ENCODE results near the gene GADL1. TPM values are rescaled to one million over a fixed set of nuclear protein-coding genes. Genes with fewer than 3 reads are reported as not detected.

Gene GADL1
- total RNA-seq, 1 experiment from 2014 or later = not detected

DNA sequence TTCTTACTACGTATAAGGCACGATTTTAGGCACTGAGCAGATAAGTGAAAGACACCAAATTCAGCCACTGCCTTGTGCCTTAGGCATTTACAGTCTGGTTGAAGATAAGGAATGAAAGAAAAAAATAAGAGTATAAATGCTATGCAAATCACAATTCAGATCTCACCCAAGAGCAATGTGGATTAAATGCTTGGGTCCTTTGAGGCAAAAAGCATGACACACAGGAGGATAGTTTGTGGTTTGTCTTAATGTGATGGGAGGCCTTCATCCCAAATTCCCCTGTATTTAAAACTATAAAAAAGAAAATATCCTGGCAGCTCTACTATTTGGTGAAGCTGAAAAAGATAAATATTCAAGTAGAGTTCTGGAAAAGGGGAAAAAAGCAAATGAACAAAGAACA is 208.3 kb downstream of the GADL1 start:
- ChIA-PET POLR2A (ENCODE audit: unreplicated experiment) (no interaction called here), CTCF (no interaction called here)
- Histone ChIP-seq H3K27me3 (ENCODE audit: insufficient read depth, low read depth) (no peaks in the 10 kb centered on the region), H3K27ac (no peak overlapping the region), H3K4me3 (no peak overlapping the region), H3K4me2 (no peak overlapping the region), H3K36me3 (ENCODE audit: low read depth) (no peaks in the 10 kb centered on the region), H3F3A (ENCODE audit: insufficient read depth, low read depth) (peaks cover 10% of the 10 kb centered on the region), H3K9me3 (ENCODE audit: insufficient read depth, low read depth) (no peaks in the 10 kb centered on the region), H3K79me2 (ENCODE audit: low read depth) (no peaks in the 10 kb centered on the region), H3K9me2 (ENCODE audit: insufficient read depth) (no peaks in the 10 kb centered on the region), H2AFZ (no peak overlapping the region), H3K4me1 (replicated peaks; ENCODE audit: insufficient read depth) (peaks cover 21% of the 10 kb centered on the region), H4K20me1 (ENCODE audit: insufficient read depth) (no peaks in the 10 kb centered on the region)
- no peak for DNase-seq
- TF ChIP-seq, protein P1, sequence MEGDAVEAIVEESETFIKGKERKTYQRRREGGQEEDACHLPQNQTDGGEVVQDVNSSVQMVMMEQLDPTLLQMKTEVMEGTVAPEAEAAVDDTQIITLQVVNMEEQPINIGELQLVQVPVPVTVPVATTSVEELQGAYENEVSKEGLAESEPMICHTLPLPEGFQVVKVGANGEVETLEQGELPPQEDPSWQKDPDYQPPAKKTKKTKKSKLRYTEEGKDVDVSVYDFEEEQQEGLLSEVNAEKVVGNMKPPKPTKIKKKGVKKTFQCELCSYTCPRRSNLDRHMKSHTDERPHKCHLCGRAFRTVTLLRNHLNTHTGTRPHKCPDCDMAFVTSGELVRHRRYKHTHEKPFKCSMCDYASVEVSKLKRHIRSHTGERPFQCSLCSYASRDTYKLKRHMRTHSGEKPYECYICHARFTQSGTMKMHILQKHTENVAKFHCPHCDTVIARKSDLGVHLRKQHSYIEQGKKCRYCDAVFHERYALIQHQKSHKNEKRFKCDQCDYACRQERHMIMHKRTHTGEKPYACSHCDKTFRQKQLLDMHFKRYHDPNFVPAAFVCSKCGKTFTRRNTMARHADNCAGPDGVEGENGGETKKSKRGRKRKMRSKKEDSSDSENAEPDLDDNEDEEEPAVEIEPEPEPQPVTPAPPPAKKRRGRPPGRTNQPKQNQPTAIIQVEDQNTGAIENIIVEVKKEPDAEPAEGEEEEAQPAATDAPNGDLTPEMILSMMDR (conservative IDR thresholded peaks at IDR 0.05) = no peak
- TF ChIP-seq EZH2 (IDR thresholded peaks at IDR 0.05; ENCODE audit: low read depth) = no peak
- no TSS peak for BruUV-seq (replicated peaks)
- intact Hi-C loops (cut with micrococcal nuclease; ENCODE audit: unreplicated experiment) = no loop called here

DNA sequence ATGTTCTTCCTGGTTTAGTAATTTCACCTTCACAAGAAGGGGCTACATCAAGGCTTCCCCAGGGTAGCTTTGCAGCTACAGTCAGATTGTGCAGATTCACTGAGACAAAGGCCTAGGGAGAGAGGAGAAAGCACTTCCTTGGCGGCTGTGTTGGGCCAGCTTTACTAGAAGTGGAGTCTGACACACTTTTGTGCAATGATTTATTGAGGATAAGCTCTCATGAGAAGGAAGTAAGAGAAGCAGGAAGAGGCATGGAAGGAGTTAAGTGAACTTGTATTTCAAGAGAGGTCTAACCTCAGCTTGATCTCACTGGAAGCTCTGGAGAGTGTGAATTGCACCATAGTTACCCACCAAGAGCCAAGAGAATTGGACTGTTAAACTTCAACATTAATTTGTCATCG is 209.2 kb downstream of the GADL1 start:
- Histone ChIP-seq H4K20me1 (ENCODE audit: insufficient read depth) (no peaks in the 10 kb centered on the region), H3K9me2 (ENCODE audit: insufficient read depth) (no peaks in the 10 kb centered on the region), H2AFZ (no peak overlapping the region), H3K27me3 (ENCODE audit: insufficient read depth, low read depth) (no peaks in the 10 kb centered on the region), H3K4me2 (no peak overlapping the region), H3K9me3 (ENCODE audit: insufficient read depth, low read depth) (no peaks in the 10 kb centered on the region), H3K79me2 (ENCODE audit: low read depth) (no peaks in the 10 kb centered on the region), H3F3A (ENCODE audit: insufficient read depth, low read depth) (peaks cover 10% of the 10 kb centered on the region), H3K4me3 (no peak overlapping the region), H3K4me1 (replicated peaks; ENCODE audit: insufficient read depth) (peaks cover 21% of the 10 kb centered on the region), H3K27ac (no peak overlapping the region), H3K36me3 (ENCODE audit: low read depth) (no peaks in the 10 kb centered on the region)
- BruUV-seq (replicated peaks) = no TSS peak
- ChIA-PET CTCF (no interaction called here), POLR2A (ENCODE audit: unreplicated experiment) (no interaction called here)
- DNase-seq = no peak
- no peak for TF ChIP-seq EZH2 (IDR thresholded peaks at IDR 0.05; ENCODE audit: low read depth)
- TF ChIP-seq, protein P1 (conservative IDR thresholded peaks at IDR 0.05) = no peak
- intact Hi-C loops (cut with micrococcal nuclease; ENCODE audit: unreplicated experiment) = no loop called here

DNA sequence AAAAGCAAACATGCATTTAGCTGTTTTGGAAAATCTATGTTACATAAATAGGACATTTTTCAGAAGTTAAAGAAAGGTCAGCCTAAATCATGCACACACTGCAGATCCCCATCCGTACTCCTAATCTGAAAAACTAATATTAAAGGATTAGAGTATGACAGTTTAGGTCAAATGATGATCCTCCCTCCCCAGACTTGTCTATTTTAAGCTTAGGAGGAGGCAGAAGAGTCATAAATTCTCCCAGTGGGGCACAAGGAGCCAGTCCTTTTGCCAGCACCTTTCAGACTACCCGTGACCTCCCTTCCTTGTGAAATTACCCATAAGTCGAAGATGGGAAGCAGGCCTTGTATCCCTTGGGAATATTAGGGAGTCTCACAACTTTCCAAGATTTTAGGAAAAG is 210.1 kb downstream of the GADL1 start:
- ChIA-PET POLR2A (ENCODE audit: unreplicated experiment) (no interaction called here), CTCF (no interaction called here)
- Histone ChIP-seq H3K4me3 (no peak overlapping the region), H4K20me1 (ENCODE audit: insufficient read depth) (no peaks in the 10 kb centered on the region), H3K27ac (no peak overlapping the region), H3K9me2 (ENCODE audit: insufficient read depth) (no peaks in the 10 kb centered on the region), H3K9me3 (ENCODE audit: insufficient read depth, low read depth) (no peaks in the 10 kb centered on the region), H2AFZ (no peak overlapping the region), H3K4me2 (no peak overlapping the region), H3K36me3 (ENCODE audit: low read depth) (no peaks in the 10 kb centered on the region), H3K27me3 (ENCODE audit: insufficient read depth, low read depth) (no peaks in the 10 kb centered on the region), H3K79me2 (ENCODE audit: low read depth) (no peaks in the 10 kb centered on the region), H3K4me1 (replicated peaks; ENCODE audit: insufficient read depth) (peaks cover 14% of the 10 kb centered on the region), H3F3A (ENCODE audit: insufficient read depth, low read depth) (peaks cover 7% of the 10 kb centered on the region)
- no peak for TF ChIP-seq EZH2 (IDR thresholded peaks at IDR 0.05; ENCODE audit: low read depth)
- TF ChIP-seq, protein P1 (conservative IDR thresholded peaks at IDR 0.05) = no peak
- no TSS peak for BruUV-seq (replicated peaks)
- intact Hi-C loops (cut with micrococcal nuclease; ENCODE audit: unreplicated experiment) = no loop called here
- no peak for DNase-seq

Measured in PC-9 (cell line).